ENCODE results near the gene RENBP.

- TF ChIP-seq CTCF (IDR thresholded peaks at IDR 0.05) = no peak
- no peak for TF ChIP-seq POLR2A (IDR thresholded peaks at IDR 0.05)
Measured at GRCh38 chrX:153966841-153967535, 22.5 kb upstream of the RENBP start.
